ENCODE measurements around the gene PGR. TPM values are rescaled to one million over a fixed set of nuclear protein-coding genes. Genes with fewer than 3 reads are reported as not detected.

Gene PGR
- under 0.01 TPM in 2 replicates for total RNA-seq

GRCh38 chr11:101129203-101129943 lies at the start of gene PGR:
TSS of gene PGR (minus strand) at chr11:101129813. CDS start at chr11:101129070, 743 bp downstream.

